ENCODE measurements around the gene SAXO1. TPM values are rescaled to one million over a fixed set of nuclear protein-coding genes. Genes with fewer than 3 reads are reported as not detected.

SAXO1 gene
- total RNA-seq, 1 donor from 2014 or later, result 0.17 TPM

- Mint-ChIP-seq H3K36me3 (ENCODE audit: low read depth) (peaks cover 1% of the 10 kb centered on the region), H3K27me3 (ENCODE audit: low read depth) (no peaks in the 10 kb centered on the region), H3K4me1 (ENCODE audit: low read depth) (peaks cover 15% of the 10 kb centered on the region), H3K27ac (ENCODE audit: unreplicated experiment) (no peak overlapping the region), H3K9me3 (ENCODE audit: low read depth) (peaks cover 6% of the 10 kb centered on the region), H3K4me3 (ENCODE audit: unreplicated experiment) (no peak overlapping the region)
- no peak for DNase-seq (ENCODE audit: low spot score)
- TF ChIP-seq CTCF (IDR thresholded peaks at IDR 0.05), result no peak
These were observed 43.9 kb downstream of the SAXO1 start for GRCh38 chr9:18989097-18989496.

DNA sequence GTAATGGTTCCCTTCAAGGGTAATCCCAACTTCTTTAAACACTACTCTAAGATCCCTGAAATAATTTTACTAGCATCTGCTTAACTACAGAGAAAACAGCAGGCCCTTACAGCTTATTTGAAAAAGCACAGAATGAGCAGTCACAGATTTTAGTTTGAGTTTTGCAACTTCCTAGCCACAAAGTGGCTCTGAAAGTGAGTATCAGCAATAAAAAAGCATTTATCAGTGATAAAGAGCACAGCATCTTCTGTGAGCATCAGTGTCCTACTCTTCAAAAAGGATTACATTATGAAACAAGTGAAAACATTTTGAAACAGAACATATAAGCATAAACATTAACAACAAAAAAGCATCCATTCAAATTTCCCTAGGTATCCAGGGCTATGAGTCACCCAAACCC lies 45.0 kb downstream of the SAXO1 start:
- peaks cover 2% of the 10 kb centered on the region for H3K36me3 Mint-ChIP-seq (ENCODE audit: low read depth)
- peaks cover 14% of the 10 kb centered on the region for H3K9me3 Mint-ChIP-seq (ENCODE audit: low read depth)
- H3K27me3 Mint-ChIP-seq (ENCODE audit: low read depth), result no peaks in the 10 kb centered on the region
- H3K27ac Mint-ChIP-seq (ENCODE audit: unreplicated experiment), result no peak overlapping the region
- DNase-seq (ENCODE audit: low spot score), result no peak
- TF ChIP-seq CTCF (IDR thresholded peaks at IDR 0.05), result no peak
- no peak overlapping the region for H3K4me3 Mint-ChIP-seq (ENCODE audit: unreplicated experiment)
- peaks cover 15% of the 10 kb centered on the region for H3K4me1 Mint-ChIP-seq (ENCODE audit: low read depth)

GRCh38 chr9:18985996-18986395 lies 47.0 kb downstream of the SAXO1 start:
- no peak overlapping the region for H3K27ac Mint-ChIP-seq (ENCODE audit: unreplicated experiment)
- peaks cover 5% of the 10 kb centered on the region for H3K36me3 Mint-ChIP-seq (ENCODE audit: low read depth)

GRCh38 chr9:18985464-18985951 lies 47.5 kb downstream of the SAXO1 start:
- Mint-ChIP-seq H3K27me3 (ENCODE audit: low read depth) (no peaks in the 10 kb centered on the region), H3K4me1 (ENCODE audit: low read depth) (peaks cover 26% of the 10 kb centered on the region), H3K36me3 (ENCODE audit: low read depth) (peaks cover 5% of the 10 kb centered on the region), H3K4me3 (ENCODE audit: unreplicated experiment) (no peak overlapping the region), H3K27ac (ENCODE audit: unreplicated experiment) (no peak overlapping the region), H3K9me3 (ENCODE audit: low read depth) (peaks cover 18% of the 10 kb centered on the region)
- no peak for DNase-seq (ENCODE audit: low spot score)
- TF ChIP-seq CTCF (IDR thresholded peaks at IDR 0.05), result peak; percentile 70

More at GRCh38 chr9:18985996-18986395, 47.0 kb downstream of the SAXO1 start:
- peaks cover 24% of the 10 kb centered on the region for H3K4me1 Mint-ChIP-seq (ENCODE audit: low read depth)
- H3K9me3 Mint-ChIP-seq (ENCODE audit: low read depth), result peaks cover 18% of the 10 kb centered on the region
- no peak overlapping the region for H3K4me3 Mint-ChIP-seq (ENCODE audit: unreplicated experiment)
- DNase-seq (ENCODE audit: low spot score), result no peak
- no peaks in the 10 kb centered on the region for H3K27me3 Mint-ChIP-seq (ENCODE audit: low read depth)
- TF ChIP-seq CTCF (IDR thresholded peaks at IDR 0.05), result no peak

- no peak for TF ChIP-seq CTCF (IDR thresholded peaks at IDR 0.05)
- no peak for DNase-seq (ENCODE audit: low spot score)
- Mint-ChIP-seq H3K4me1 (ENCODE audit: low read depth) (peaks cover 29% of the 10 kb centered on the region), H3K9me3 (ENCODE audit: low read depth) (peaks cover 18% of the 10 kb centered on the region), H3K36me3 (ENCODE audit: low read depth) (peaks cover 5% of the 10 kb centered on the region), H3K4me3 (ENCODE audit: unreplicated experiment) (no peak overlapping the region), H3K27me3 (ENCODE audit: low read depth) (no peaks in the 10 kb centered on the region), H3K27ac (ENCODE audit: unreplicated experiment) (no peak overlapping the region)
These were observed 50.8 kb downstream of the SAXO1 start for GRCh38 chr9:18982262-18982620.

Data from chondrocyte (in vitro differentiated cells).